Measurements from ENCODE around the gene EHMT1.
"Not testable (repeated sequence)": the region's sequence is repeated elsewhere in the genome, so short reads cannot be mapped to it uniquely, and the experiment has no call there.

EHMT1 gene

GRCh38 chr9:137800196-137801022 is 181.6 kb downstream of the EHMT1 start:
- no peak for DNase-seq (ENCODE audit: extremely low read depth in 1 of 2, low read depth in 1 of 2)

GRCh38 chr9:137801023-137801319 is 182.2 kb downstream of the EHMT1 start:
- no peak for DNase-seq (ENCODE audit: extremely low read depth in 1 of 2, low read depth in 1 of 2)

GRCh38 chr9:137802021-137802420 is 183.2 kb downstream of the EHMT1 start:
- no peak for DNase-seq (ENCODE audit: extremely low read depth in 1 of 2, low read depth in 1 of 2)

GRCh38 chr9:137802521-137803243 is 183.9 kb downstream of the EHMT1 start:
- no peak for DNase-seq (ENCODE audit: extremely low read depth in 1 of 2, low read depth in 1 of 2)

DNA sequence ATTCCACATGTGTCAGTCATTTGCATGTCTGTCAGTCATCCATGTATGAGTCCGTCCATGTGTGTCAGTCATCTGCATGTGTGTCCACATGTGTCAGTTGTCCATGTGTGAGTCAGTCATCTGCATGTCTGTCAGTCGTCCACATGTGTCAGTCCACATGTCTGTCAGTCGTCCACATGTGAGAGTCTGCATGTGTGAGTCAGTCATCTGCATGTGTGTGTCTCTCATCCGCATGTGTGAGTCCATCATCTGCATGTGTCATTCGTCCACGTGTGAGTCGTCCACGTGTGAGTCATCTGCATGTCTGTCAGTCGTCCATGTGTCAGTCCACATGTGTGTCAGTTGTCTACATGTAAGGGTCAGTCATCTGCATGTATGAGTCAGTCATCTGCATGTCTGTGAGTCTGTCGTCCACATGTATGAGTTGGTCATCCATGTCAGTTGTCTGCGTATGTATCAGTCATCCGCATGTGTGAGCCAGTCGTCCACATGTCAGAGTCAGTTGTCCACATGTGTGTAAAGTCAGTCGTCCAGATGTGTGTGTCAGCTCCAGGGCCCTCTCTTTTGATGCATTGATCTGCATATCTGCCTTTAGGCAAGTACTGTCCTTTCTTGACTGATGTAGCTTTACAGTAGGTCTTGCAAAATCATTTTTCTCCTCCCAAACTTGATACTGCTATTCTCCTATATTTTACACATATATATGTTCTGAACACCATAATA is 186.3 kb downstream of the EHMT1 start:
- no peak for DNase-seq (ENCODE audit: extremely low read depth in 1 of 2, low read depth in 1 of 2)

DNA sequence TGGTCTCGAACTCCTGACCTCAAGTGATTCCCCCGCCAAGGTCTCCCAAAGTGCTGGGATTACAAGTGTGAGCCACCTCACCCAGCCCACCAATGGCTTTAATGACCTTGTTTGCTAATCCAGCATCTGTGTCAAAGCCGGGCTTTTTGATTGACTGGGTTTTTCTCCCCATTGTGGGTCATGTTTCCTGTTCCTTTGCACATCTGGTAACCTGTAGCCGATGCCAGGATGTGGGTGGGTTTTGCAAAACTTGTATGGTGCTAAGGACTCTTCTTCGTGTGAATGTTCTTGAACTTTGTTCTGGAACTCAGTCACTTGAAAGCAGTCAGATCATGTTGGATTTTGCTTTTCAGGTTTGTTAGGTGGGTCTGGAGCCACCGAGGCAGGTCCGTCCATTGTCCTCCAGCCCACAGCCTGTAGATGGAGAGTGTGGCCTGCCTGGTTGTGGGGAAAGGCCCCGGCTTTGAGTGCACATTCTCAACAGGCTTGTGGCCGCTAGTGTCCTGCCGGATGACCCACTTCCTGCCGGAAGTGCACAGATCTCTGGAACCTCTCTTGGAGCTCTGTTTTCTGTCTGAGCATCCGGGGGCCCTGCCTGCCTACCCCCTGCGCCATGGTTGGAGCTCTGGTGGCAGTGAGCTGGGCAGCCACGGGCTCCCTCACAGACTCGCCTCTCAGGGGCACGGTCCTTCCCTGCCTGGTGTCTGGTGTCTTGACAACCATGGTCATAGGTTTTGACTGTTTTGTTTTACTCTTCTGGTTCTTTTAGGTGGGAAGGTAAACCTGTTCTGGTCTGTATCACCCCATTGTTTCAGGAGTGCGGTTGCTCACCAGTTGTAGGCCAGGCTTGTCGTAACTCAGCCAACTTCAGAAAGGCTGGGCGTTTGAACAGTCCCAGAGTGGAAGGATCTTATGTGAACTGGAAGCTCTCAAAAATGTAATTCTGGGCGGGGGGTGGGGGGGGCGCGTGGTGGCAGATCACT is 189.2 kb downstream of the EHMT1 start:
- DNase-seq (ENCODE audit: extremely low read depth in 1 of 2, low read depth in 1 of 2) = no peak

DNA sequence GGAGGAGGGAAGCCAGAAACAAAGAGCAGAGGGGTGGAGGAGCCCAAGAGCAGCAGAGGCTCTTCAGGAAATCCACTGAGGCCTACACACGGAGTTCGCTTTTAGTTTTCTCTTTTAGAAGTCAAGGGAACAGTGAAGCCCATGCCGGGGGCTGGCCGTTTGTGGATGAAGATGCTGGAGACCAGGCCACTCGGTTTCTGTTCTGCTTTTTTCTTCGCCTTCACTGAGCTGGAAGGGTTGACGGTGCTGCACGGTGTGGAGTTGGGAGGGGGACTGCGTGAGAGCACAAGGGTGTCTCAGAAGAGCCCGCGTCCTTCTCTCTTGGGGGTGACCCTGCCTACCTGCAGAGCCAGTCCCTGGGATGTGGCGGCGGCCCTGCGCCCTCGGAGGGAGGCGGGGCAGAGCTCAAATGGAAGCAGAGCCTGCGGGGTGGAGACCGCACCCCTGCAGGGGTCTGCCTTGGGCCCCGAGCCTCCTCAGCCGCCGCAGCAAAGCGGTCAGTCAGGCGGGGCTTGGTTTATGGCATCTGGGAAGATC is 190.3 kb downstream of the EHMT1 start:
- no peak for DNase-seq (ENCODE audit: extremely low read depth in 1 of 2, low read depth in 1 of 2)

- DNase-seq (ENCODE audit: extremely low read depth in 1 of 2, low read depth in 1 of 2) = not testable (repeated sequence)
Measured at GRCh38 chr9:137809726-137810450, 191.1 kb downstream of the EHMT1 start.

- no peak for DNase-seq (ENCODE audit: extremely low read depth in 1 of 2, low read depth in 1 of 2)
Measured at GRCh38 chr9:137811283-137811870, 192.6 kb downstream of the EHMT1 start.

GRCh38 chr9:137812356-137813023 is 193.7 kb downstream of the EHMT1 start:
- DNase-seq (ENCODE audit: extremely low read depth in 1 of 2, low read depth in 1 of 2) = no peak

DNA sequence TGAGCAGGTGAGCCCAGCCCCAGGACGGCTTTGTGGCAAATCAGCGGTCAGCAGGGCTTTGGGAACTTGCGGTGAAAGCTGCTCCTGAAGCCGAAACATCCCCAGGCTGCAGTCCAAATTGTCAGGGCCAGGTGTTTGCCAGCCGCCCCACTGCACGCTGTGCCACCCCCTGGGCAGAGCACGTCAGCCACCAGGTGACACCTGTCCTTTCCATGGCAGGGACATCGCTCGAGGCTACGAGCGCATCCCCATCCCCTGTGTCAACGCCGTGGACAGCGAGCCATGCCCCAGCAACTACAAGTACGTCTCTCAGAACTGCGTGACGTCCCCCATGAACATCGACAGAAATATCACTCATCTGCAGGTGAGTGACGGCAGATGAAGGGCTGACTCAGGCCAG is 194.4 kb downstream of the EHMT1 start:
- DNase-seq (ENCODE audit: extremely low read depth in 1 of 2, low read depth in 1 of 2) = no peak

DNA sequence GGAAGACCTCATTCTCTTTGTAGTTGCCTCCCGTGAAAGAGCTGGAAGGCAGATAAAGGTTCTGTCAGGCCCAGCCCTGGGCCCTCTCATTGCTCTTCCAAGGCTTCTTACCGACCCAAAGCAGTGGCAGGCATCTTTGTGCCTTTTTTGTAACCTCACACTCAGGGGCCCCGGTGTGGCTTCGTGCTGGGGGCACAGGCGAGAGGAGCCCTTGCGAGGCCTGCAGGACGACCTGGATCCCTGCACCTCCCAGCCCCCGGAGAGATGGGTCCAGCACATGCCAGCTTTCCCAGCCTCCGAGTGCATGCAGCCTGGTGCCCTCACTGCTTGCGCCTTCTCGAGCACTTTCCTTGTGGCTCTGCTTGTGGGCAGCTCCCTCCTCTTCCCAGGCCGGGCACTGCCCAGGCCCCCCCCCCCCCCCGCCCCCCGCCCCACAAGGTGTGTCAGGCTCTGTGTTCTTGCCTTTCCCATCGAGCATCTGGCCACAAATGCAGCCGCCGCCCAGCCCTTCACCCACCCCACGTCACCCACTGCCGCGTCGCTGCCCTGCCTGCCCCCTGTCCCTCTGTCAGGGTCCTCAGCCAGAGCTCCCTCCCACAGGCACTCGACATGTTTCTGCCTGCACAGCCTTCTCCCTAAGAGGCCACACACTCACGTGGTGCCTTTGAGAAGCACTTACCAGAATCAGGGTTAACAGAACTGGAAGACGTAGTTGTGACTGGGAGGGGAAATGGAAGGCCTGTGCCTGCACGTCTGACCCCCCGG is 195.0 kb downstream of the EHMT1 start:
- no peak for DNase-seq (ENCODE audit: extremely low read depth in 1 of 2, low read depth in 1 of 2)

DNA sequence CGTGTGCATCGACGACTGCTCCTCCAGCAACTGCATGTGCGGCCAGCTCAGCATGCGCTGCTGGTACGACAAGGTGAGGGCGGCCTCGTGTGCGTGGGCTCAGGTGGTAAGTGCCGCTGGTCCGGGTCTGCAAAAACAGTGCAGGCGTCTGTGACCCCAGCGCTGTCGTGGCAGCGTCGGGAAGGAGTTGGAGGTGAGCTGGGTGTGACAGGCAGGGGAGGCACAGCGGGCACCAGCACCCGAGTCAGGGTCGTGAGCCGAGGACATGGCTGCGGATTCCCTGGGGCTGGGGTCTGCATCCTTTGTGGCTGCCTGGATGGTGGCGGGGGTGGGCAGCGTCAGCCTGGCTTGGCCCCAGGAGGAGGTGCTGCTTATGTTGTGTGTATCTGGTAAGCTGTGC is 195.6 kb downstream of the EHMT1 start:
- no peak for DNase-seq (ENCODE audit: extremely low read depth in 1 of 2, low read depth in 1 of 2)

DNA sequence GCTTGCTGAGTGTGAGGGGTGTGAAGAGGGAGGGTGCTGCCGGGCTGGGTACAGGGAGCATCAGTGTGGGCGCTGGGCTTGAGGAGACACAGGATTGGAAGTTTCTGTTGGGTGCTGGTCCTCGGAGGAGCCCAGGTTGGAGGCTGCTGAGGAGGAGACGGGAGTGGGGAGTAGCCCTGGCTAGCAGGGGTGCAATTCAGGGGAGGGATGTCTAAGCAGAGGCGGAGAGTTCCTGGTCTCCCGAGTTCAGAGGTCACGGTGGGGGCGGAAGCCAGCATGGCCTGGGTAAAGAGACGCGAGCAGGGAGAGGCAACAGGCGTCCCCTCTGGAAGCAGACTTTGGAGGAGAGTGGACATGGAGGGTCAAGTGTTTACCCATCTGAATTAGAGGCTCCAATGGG is 196.0 kb downstream of the EHMT1 start:
- DNase-seq (ENCODE audit: extremely low read depth in 1 of 2, low read depth in 1 of 2) = no peak

GRCh38 chr9:137815256-137816255 is 196.8 kb downstream of the EHMT1 start:
- DNase-seq (ENCODE audit: extremely low read depth in 1 of 2, low read depth in 1 of 2) = no peak

DNA sequence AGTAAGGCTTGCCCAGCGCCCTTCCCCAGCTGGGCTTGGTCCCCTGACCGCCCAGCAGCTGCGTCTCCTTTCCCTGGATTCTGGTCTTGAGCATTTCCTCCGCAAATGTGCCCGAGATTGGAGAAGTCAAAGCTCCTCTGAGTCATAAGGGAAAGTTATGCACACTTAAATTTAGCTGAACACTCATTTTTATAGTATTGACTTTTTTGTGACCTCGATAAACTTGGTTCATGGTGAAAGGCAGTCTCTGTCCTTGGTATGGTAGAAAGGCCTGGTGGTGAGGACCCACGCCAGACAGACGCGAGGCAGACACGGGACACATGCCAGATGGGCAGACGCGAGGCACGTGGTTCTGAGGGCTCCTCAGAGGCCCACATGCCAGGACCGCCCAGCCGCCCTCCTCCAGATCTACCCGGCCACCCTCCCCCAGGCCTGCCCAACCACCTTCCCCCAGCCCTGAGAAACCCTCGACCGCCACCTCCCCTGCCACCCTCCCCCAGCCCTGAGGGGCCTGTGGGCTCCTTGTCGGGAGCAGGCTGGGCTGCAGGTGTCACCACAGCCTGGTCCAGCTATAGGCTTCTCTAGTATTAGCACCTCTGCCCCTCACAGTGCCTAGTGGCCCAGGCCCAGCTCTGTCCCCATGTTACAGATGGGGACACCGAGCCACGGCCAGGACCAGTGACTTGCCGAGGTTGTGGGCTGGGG is 197.9 kb downstream of the EHMT1 start:
- DNase-seq (ENCODE audit: extremely low read depth in 1 of 2, low read depth in 1 of 2) = no peak
